GM18909 (cell line): ENCODE results near the gene NKRF.
"Not testable (repeated sequence)": the region's sequence is repeated elsewhere in the genome, so short reads cannot be mapped to it uniquely, and the experiment has no call there.

ENCODE experiments used
- ATAC-seq: cut with Tn5 transposase; IDR thresholded peaks from one replicate; pipeline ENCODE4 v1.9.1; 2021; ENCODE audit warnings: mild to moderate bottlenecking; ENCODE audit not compliant: unreplicated experiment, poor library complexity

NKRF gene

GRCh38 chrX:119606280-119607017, at the start of gene NKRF:
Gene NKRF, minus strand, starts transcription at chrX:119606424.
- ATAC-seq, result peak; percentile 83

GRCh38 chrX:119655125-119655524, 48.9 kb upstream of the NKRF start:
- no peak for ATAC-seq

- no peak for ATAC-seq
Observed at GRCh38 chrX:119654112-119654531, 47.9 kb upstream of the NKRF start.

- peak; percentile 10 for ATAC-seq
Observed at GRCh38 chrX:119648421-119648775, 42.2 kb upstream of the NKRF start.

- peak; percentile 96 for ATAC-seq
Observed at GRCh38 chrX:119647552-119648420, 41.6 kb upstream of the NKRF start.

- ATAC-seq, result no peak
Observed at GRCh38 chrX:119647089-119647488, 40.9 kb upstream of the NKRF start.

GRCh38 chrX:119646515-119646914, 40.3 kb upstream of the NKRF start:
- peak; percentile 22 for ATAC-seq

- no peak for ATAC-seq
Observed at GRCh38 chrX:119643696-119644095, 37.5 kb upstream of the NKRF start.

- no peak for ATAC-seq
Observed at GRCh38 chrX:119640731-119641170, 34.5 kb upstream of the NKRF start.

GRCh38 chrX:119638725-119639471, 32.7 kb upstream of the NKRF start:
- peak; percentile 66 for ATAC-seq

- ATAC-seq, result not testable (repeated sequence)
Observed at GRCh38 chrX:119637421-119637820, 31.2 kb upstream of the NKRF start.

GRCh38 chrX:119636419-119636818, 30.2 kb upstream of the NKRF start:
- ATAC-seq, result peak; percentile 56

GRCh38 chrX:119635799-119636198, 29.6 kb upstream of the NKRF start:
- no peak for ATAC-seq

- ATAC-seq, result no peak
Observed at GRCh38 chrX:119635179-119635578, 29.0 kb upstream of the NKRF start.

- no peak for ATAC-seq
Observed at GRCh38 chrX:119625843-119626242, 19.6 kb upstream of the NKRF start.

- ATAC-seq, result no peak
Observed at GRCh38 chrX:119624951-119625668, 18.9 kb upstream of the NKRF start.

GRCh38 chrX:119624417-119624816, 18.2 kb upstream of the NKRF start:
- ATAC-seq, result no peak

GRCh38 chrX:119622356-119623232, 16.4 kb upstream of the NKRF start:
- ATAC-seq, result no peak

GRCh38 chrX:119618439-119618838, 12.2 kb upstream of the NKRF start:
- ATAC-seq, result peak; percentile 40
